Epithelial cell of prostate (primary cell): ENCODE results near the gene TEX13D.
"Not testable (repeated sequence)": the region's sequence is repeated elsewhere in the genome, so short reads cannot be mapped to it uniquely, and the experiment has no call there.

Experiments used
- DNase-seq: peaks from one replicate; pipeline ENCODE4 v3.0.0-alpha.2; 2011; ENCODE audit warnings: low read depth, low spot score
- H3K27ac ChIP-seq: fragments of 450-650 bp; 2 replicates; pipeline ENCODE4 v1.5.1; 2017; ENCODE audit warnings: mild to moderate bottlenecking

The TEX13D gene

DNA sequence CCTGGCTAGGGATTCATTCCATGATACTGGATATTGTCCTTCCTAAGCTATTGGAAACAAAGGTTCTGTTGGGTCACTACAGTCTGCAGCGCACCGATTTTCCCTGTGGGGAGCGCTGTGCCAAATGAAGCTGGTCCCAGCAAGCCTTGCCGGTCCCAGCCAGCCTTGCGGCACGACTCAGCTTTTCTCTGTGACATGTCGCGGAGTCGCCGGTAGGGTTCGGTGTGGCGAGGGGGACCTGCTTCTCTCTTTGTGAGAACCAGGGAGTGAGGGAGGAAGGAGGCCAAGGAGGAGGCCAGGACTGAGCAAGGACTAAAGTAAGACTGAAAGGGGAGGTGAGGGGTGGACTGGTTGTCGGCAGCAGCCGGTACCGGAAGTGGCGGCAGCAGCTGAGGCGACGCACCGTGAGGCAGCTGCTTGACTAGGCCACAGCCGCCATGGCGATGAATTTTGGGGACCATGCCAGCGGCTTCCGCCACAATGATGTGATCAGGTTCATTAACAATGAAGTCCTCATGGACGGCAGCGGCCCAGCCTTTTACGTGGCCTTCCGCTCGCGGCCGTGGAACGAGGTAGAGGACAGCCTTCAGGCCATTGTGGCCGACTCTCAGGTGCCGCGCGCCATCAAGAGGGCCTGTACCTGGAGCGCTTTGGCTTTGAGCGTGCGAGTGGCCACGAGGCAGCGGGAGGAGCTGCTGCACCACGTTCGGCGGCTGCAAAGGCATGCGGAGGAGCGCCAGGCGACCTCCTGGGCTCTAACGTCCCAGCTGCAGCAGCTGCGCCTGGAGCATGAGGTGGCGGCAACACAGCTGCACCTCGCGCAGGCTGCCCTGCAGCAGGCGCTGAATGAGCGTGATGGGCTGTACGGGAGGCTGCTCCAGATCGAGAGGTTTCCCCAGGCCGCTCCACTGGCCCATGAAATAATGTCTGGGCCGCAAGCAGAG is at the start of gene TEX13D:
Gene TEX13D (plus strand): TSS at position 180 of the 944 bp plus-strand sequence. CDS start 258 bp downstream, at position 438.
- no peak within 1 kb of the TSS for H3K27ac ChIP-seq
- no peak for DNase-seq

DNA sequence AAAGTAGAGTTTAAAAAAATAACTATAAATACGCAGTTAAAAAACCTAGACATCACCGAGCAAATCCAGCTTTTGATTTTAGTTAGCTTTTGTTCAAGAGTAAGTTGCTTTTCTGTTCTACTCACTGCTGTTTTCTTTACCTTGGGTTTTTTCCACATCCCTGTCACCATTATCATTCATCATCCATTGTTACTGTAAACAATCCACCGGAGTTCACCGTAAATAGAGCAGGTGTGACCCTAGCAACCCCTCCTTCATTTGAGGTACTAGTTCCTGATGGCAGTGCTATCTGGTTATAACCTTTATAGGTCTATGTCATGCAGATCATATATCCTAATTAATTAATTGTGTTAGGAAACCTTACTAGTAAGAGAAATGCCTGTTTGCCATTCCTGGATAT is 43.0 kb upstream of the TEX13D start:
- DNase-seq, result no peak
- no peak overlapping the region for H3K27ac ChIP-seq

- no peak for DNase-seq
- no peak overlapping the region for H3K27ac ChIP-seq
Observed at GRCh38 chrX:124293810-124294209, 38.6 kb upstream of the TEX13D start.

DNA sequence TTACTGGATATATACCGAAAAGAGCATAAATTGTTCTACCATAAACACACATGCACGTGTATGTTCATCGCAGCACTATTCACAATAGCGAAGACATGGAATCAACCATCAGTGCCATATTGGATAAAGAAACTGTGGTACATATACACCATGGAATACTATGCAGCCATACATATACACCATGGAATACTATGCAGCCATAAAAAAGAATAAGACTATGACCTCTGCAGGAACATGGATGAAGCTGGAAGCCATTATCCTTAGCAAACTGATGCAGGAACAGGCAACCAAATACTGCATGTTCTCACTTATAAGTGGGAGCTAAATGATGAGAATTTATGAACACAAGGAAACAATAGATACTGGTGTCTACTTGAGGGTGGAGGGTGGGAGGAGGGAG is 33.1 kb upstream of the TEX13D start:
- DNase-seq, H3K27ac ChIP-seq: not testable (repeated sequence)

DNA sequence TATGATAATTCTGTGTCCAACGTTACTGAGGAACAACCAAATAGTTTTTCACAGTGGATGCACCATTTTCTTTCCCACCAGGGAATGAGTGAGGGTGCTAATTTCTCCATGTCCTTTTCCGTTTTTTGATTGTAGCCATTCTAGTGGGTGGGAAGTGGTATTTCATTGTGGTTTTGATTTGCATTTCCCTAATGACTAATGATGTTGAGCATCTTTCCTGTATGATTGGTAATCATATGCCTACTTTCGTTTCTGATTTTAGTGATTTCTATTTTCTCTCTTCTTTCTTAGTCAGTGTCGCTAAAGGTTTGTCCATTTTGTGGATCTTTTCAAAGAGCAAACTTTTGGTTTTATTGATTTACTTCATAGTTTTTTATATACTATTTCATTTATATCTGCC is 32.1 kb upstream of the TEX13D start:
- H3K27ac ChIP-seq, result no peak overlapping the region
- no peak for DNase-seq

GRCh38 chrX:124307253-124307907 is 25.1 kb upstream of the TEX13D start:
- H3K27ac ChIP-seq, result no peak overlapping the region
- no peak for DNase-seq

- H3K27ac ChIP-seq, result no peak overlapping the region
- no peak for DNase-seq
Observed at GRCh38 chrX:124325732-124326131, 6.7 kb upstream of the TEX13D start.

DNA sequence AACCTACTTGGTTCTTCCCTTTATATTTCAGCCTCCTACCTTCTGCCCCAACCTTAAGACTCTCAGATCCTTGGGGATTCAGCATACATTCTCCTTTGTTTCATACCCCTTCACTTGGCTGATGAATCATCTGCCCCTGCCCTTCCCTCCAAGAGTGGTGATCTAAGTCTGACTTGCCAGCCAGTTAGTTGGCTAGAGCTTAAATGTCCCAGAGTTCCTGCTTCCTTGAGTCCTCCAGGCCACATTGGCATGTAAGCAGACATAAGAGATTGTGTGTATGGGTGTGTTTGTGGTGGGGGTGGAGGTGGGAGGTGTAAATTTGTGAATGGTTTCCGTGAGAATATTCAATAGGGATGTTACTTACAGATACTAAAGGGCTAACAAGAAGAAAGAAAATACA is 3.7 kb upstream of the TEX13D start:
- peak; percentile 31 for DNase-seq
- H3K27ac ChIP-seq, result peak overlapping the region; percentile 58

GRCh38 chrX:124333862-124334261 is 1.4 kb downstream of the TEX13D start:
- DNase-seq, result no peak

GRCh38 chrX:124334555-124334954 is 2.1 kb downstream of the TEX13D start:
- DNase-seq, H3K27ac ChIP-seq: not testable (repeated sequence)

More at GRCh38 chrX:124333862-124334261, 1.4 kb downstream of the TEX13D start:
- no peak overlapping the region for H3K27ac ChIP-seq

GRCh38 chrX:124335598-124335997 is 3.1 kb downstream of the TEX13D start:
- DNase-seq, result no peak
- H3K27ac ChIP-seq, result no peak overlapping the region

- H3K27ac ChIP-seq, result no peak overlapping the region
- no peak for DNase-seq
Observed at GRCh38 chrX:124337916-124338315, 5.5 kb downstream of the TEX13D start.

- no peak overlapping the region for H3K27ac ChIP-seq
- no peak for DNase-seq
Observed at GRCh38 chrX:124338733-124339514, 6.5 kb downstream of the TEX13D start.

- no peak overlapping the region for H3K27ac ChIP-seq
- DNase-seq, result no peak
Observed at GRCh38 chrX:124341396-124342132, 9.1 kb downstream of the TEX13D start.

GRCh38 chrX:124342174-124342867 is 9.9 kb downstream of the TEX13D start:
- no peak overlapping the region for H3K27ac ChIP-seq

DNA sequence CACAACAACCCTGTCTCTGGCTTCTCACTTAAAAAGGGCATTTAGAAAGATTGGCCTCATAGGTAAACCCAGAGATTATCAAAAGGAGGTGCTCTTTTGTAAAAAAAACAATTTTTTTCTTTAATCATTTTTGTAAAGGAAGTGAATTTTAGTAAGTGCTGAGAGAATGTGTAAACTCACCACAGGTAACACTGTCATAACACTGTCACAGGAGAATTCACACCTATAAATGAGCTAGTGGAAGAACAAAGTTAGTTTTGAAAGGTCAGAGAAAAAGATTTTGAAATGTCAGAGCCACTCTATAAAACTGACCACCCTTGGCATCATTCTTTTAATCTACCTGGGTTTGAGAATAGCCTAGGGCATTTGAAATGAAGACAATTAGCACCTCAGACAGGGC is 10.6 kb downstream of the TEX13D start:
- DNase-seq, result no peak
- H3K27ac ChIP-seq, result no peak overlapping the region

More at GRCh38 chrX:124342174-124342867, 9.9 kb downstream of the TEX13D start:
- no peak for DNase-seq

- H3K27ac ChIP-seq, result no peak overlapping the region
- no peak for DNase-seq
Observed at GRCh38 chrX:124344246-124344645, 11.8 kb downstream of the TEX13D start.

DNA sequence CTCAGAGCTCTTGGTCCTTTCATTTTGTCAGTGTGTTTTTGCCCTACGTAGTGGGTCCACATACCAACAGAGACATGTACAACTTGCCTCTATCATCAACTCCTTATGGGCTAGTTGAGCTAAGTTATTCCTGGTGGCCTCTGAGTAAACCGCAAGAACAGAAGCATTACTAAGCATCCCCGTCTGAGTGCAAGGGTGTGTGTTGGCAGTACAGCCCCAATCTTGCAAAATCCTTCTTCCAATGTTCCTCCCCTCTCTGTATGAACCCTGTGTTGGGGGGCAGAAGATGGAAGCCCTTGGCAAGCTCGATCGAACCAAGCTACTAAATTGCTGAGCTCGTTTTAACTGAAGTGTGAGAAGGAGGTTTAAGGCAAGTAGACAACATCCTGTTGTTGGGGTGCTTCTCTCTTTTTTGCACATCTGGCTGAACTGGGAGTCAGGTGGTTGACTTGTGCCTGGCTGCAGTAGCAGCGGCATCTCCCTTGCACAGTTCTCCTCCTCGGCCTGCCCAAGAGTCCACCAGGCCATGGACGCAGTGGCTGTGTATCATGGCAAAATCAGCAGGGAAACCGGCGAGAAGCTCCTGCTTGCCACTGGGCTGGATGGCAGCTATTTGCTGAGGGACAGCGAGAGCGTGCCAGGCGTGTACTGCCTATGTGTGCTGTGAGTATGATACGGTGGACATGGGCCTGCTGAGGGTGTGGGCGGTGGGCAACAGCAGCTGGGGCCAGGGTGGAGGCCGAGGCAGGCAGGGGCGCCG is 13.8 kb downstream of the TEX13D start, which contains the start of gene SH2D1A:
Gene SH2D1A (plus strand): TSS at position 447 of the 760 bp plus-strand sequence. CDS start 80 bp downstream, at position 527.
- peak within 1 kb of the TSS; percentile 52 for H3K27ac ChIP-seq
- no peak for DNase-seq
